MM.1S (cell line): ENCODE results near the gene MAP3K20.

Experiments used
- DNase-seq: peaks from one replicate; pipeline ENCODE4 v3.0.0-alpha.2; 2015
- H2AFZ ChIP-seq: fragments of 300-600 bp; sonication (generic); 2 replicates; pipeline ENCODE4 v1.6.0; 2016; ENCODE audit warnings: antibody characterized with exemption, low read length
- H3F3A ChIP-seq: fragments of 300-600 bp; sonication (generic); 2 replicates; pipeline ENCODE4 v1.6.1; 2016; ENCODE audit warnings: mild to moderate bottlenecking, antibody characterized with exemption, low read length, moderate library complexity, mixed read lengths; ENCODE audit not compliant: insufficient read depth
- H3K27ac ChIP-seq: fragments of 300-600 bp; sonication (generic); 2 replicates; pipeline ENCODE4 v1.5.1; 2016; ENCODE audit warnings: mild to moderate bottlenecking, low read length
- H3K27me3 ChIP-seq: fragments of 300-600 bp; sonication (generic); replicated peaks from 2 replicates; pipeline ENCODE4 v1.6.0; 2016; ENCODE audit warnings: low read length; ENCODE audit not compliant: insufficient read depth
- H3K36me3 ChIP-seq: fragments of 300-600 bp; sonication (generic); replicated peaks from 2 replicates; pipeline ENCODE4 v1.6.1; 2016; ENCODE audit warnings: mild to moderate bottlenecking, low read length, mixed read lengths; ENCODE audit not compliant: insufficient read depth
- H3K4me1 ChIP-seq: fragments of 300-600 bp; sonication (generic); 2 replicates; pipeline ENCODE4 v1.6.1; 2016; ENCODE audit warnings: low read length, mixed read lengths
- H3K4me2 ChIP-seq: fragments of 300-600 bp; sonication (generic); 2 replicates; pipeline ENCODE4 v1.6.0; 2016; ENCODE audit warnings: low read depth, low read length
- H3K4me3 ChIP-seq: fragments of 300-600 bp; sonication (generic); 2 replicates; pipeline ENCODE4 v1.5.1; 2016; ENCODE audit warnings: low read length, mixed read lengths
- H3K79me2 ChIP-seq: fragments of 300-600 bp; sonication (generic); 2 replicates; pipeline ENCODE4 v1.6.1; 2016; ENCODE audit warnings: mixed run types, low read length, mixed read lengths
- H3K9ac ChIP-seq: fragments of 300-600 bp; sonication (generic); 2 replicates; pipeline ENCODE4 v1.6.1; 2016; ENCODE audit warnings: low read length, mixed read lengths
- H3K9me2 ChIP-seq: fragments of 300-600 bp; sonication (generic); replicated peaks from 2 replicates; pipeline ENCODE4 v1.6.1; 2016; ENCODE audit warnings: mild to moderate bottlenecking, low read length, mixed read lengths; ENCODE audit not compliant: insufficient read depth
- H3K9me3 ChIP-seq: fragments of 300-600 bp; sonication (generic); replicated peaks from 2 replicates; pipeline ENCODE4 v1.6.1; 2016; ENCODE audit warnings: mild to moderate bottlenecking, low read length, mixed read lengths; ENCODE audit not compliant: insufficient read depth
- H4K20me1 ChIP-seq: fragments of 300-600 bp; sonication (generic); 2 replicates; pipeline ENCODE4 v1.6.1; 2016; ENCODE audit warnings: mild to moderate bottlenecking, low read length, moderate library complexity, mixed read lengths; ENCODE audit not compliant: insufficient read depth
- EZH2 ChIP-seq: fragments of 300-600 bp; sonication (generic); optimal IDR thresholded peaks from 2 replicates; pipeline ENCODE3; 2017; ENCODE audit warnings: low read depth, mild to moderate bottlenecking, antibody characterized with exemption, low read length, mixed read lengths
- EZH2phosphoT487 ChIP-seq: fragments of 300-600 bp; sonication (generic); IDR thresholded peaks from 2 replicates; pipeline ENCODE4 v1.6.1; 2018; ENCODE audit warnings: antibody characterized with exemption, low read length
- TF ChIP-seq, protein P1 (sequence below): fragments of 300-600 bp; sonication (generic); IDR thresholded peaks from 2 replicates; pipeline ENCODE4 v1.5.1; 2016; ENCODE audit warnings: antibody characterized with exemption, low read length, mixed read lengths

MAP3K20 gene

DNA sequence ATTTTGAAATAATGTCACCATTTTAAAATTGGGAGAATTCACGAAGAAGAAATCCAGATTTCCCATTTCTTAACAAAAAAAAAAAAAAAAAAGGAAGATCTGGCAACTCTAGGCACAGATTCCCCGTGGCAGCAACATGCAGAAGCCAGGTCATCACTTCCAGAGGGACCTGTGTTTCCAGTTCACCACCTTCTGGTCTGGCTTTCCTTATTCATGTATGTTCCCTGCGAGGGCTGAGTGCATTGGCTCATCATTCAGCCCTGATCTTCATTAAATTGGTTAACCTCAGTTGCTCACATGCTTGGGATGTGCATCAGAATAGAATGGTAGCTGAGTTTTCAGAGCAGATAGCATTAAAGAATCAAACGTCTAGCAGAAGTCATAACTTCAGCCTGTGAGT, 25.0 kb upstream of the MAP3K20 start:
- no peaks in the 10 kb centered on the region for H3K79me2 ChIP-seq
- no peaks in the 10 kb centered on the region for H3K9me2 ChIP-seq
- TF ChIP-seq EZH2phosphoT487 (no peak), EZH2 (no peak)
- TF ChIP-seq, protein P1, sequence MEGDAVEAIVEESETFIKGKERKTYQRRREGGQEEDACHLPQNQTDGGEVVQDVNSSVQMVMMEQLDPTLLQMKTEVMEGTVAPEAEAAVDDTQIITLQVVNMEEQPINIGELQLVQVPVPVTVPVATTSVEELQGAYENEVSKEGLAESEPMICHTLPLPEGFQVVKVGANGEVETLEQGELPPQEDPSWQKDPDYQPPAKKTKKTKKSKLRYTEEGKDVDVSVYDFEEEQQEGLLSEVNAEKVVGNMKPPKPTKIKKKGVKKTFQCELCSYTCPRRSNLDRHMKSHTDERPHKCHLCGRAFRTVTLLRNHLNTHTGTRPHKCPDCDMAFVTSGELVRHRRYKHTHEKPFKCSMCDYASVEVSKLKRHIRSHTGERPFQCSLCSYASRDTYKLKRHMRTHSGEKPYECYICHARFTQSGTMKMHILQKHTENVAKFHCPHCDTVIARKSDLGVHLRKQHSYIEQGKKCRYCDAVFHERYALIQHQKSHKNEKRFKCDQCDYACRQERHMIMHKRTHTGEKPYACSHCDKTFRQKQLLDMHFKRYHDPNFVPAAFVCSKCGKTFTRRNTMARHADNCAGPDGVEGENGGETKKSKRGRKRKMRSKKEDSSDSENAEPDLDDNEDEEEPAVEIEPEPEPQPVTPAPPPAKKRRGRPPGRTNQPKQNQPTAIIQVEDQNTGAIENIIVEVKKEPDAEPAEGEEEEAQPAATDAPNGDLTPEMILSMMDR, result no peak
- no peak overlapping the region for H3K4me3 ChIP-seq
- no peak overlapping the region for H2AFZ ChIP-seq
- no peaks in the 10 kb centered on the region for H3K4me1 ChIP-seq
- H3K27me3 ChIP-seq, result no peaks in the 10 kb centered on the region
- H3K9ac ChIP-seq, result no peak overlapping the region
- H3K4me2 ChIP-seq, result no peak overlapping the region
- no peaks in the 10 kb centered on the region for H4K20me1 ChIP-seq
- H3K9me3 ChIP-seq, result no peaks in the 10 kb centered on the region
- H3K27ac ChIP-seq, result no peak overlapping the region
- no peaks in the 10 kb centered on the region for H3K36me3 ChIP-seq
- no peaks in the 10 kb centered on the region for H3F3A ChIP-seq
- DNase-seq, result no peak

DNA sequence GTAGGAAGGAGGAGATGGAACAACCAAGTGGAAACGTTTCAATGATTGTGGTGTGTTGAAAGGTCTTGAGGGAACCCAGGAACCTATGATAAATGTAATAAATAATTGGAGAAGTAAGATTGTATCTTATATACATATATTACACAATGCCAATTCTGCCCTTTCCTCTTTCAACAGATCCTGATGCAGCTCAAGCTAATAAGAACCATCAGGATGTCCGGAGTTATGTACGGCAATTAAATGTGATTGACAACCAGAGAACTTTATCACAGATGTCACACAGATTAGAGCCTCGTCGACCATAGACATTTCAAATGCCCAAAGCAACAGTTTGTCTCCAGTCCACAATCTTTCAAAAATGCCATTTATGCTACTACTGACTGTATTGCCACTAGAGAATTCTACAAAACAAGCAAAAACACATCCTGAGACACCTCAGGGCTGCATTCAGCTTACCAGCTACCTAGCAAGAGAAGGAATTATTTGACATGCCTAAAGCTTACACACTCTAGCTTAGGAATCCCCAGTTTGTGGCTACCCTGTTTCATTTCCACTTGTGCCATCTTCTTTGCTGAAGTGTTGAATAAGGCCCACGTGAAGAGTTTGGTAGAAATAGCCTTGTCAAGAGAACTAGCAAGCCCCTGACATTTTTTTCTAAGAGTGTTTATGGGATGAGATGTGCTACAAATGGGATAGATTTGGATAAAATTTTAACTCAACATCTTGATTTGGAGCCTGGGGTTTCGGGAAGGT, 24.0 kb upstream of the MAP3K20 start:
- H3K36me3 ChIP-seq, result no peaks in the 10 kb centered on the region
- H3K27me3 ChIP-seq, result no peaks in the 10 kb centered on the region
- no peak overlapping the region for H3K9ac ChIP-seq
- no peaks in the 10 kb centered on the region for H3K4me1 ChIP-seq
- no peak for TF ChIP-seq EZH2
- TF ChIP-seq, protein P1, result no peak
- no peak for TF ChIP-seq EZH2phosphoT487
- no peak overlapping the region for H3K4me3 ChIP-seq
- H3K9me2 ChIP-seq, result no peaks in the 10 kb centered on the region
- no peaks in the 10 kb centered on the region for H4K20me1 ChIP-seq
- no peaks in the 10 kb centered on the region for H3K9me3 ChIP-seq
- no peak overlapping the region for H3K27ac ChIP-seq
- DNase-seq, result no peak
- H3F3A ChIP-seq, result no peaks in the 10 kb centered on the region
- no peak overlapping the region for H3K4me2 ChIP-seq
- no peak overlapping the region for H2AFZ ChIP-seq
- no peaks in the 10 kb centered on the region for H3K79me2 ChIP-seq

DNA sequence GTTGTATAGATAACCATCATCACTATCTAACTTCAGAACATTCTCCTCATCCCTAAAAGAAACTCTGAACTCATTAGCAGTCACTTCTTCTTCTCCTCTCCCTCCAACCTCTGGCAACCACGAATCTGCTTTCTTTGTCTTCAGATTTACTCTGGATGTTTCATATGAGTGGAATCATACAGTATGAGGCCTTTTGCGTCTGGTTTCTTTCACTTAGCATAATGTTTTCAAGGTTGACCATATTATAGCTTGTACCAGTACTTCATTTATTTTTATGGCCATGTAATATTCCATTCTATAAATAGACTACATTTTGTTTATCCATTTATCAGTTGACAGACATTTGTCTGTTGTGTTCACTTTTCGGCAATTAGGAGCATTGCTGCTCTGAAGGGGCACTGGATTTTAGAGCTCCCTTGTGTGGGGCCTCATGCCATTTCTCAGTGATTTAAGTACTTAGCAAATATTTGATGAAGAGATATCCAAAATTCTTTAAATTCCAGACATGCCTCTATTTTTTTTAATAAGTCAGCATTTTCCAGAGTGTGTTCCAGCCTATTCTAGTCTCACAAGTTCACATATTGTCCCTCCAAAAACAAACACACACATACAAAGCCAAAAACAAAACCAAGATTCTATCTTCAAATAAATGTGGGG, 22.5 kb upstream of the MAP3K20 start:
- Histone ChIP-seq H3F3A (no peaks in the 10 kb centered on the region), H3K36me3 (no peaks in the 10 kb centered on the region), H3K4me2 (no peak overlapping the region), H3K9ac (no peak overlapping the region), H3K4me1 (no peaks in the 10 kb centered on the region), H3K27me3 (no peaks in the 10 kb centered on the region), H3K4me3 (no peak overlapping the region), H4K20me1 (no peaks in the 10 kb centered on the region), H3K27ac (no peak overlapping the region), H3K79me2 (no peaks in the 10 kb centered on the region), H3K9me2 (no peaks in the 10 kb centered on the region), H3K9me3 (no peaks in the 10 kb centered on the region), H2AFZ (no peak overlapping the region)
- TF ChIP-seq, protein P1, result no peak
- TF ChIP-seq EZH2, result no peak
- TF ChIP-seq EZH2phosphoT487, result no peak
- no peak for DNase-seq
